ENCODE measurements around the gene POLR3B. TPM values are rescaled to one million over a fixed set of nuclear protein-coding genes. Genes with fewer than 3 reads are reported as not detected.

Gene POLR3B
- total and polyA plus RNA-seq, 2 donors (not counting 1 experiment from before 2014, with no cell fraction given): 9.9 to 13.6 TPM

- no peak overlapping the region for H3K27ac ChIP-seq (ENCODE audit: insufficient read depth, low read length)
- H3K4me3 ChIP-seq (replicated peaks in 1 of 4; ENCODE audit: control extremely low read depth in 1 of 4, insufficient read depth in 1 of 4, low read depth in 3 of 4, low read length in 4 of 4): no peak overlapping the region
These were observed 61.4 kb downstream of the POLR3B start for GRCh38 chr12:106418970-106419369.

GRCh38 chr12:106423291-106423690, 65.7 kb downstream of the POLR3B start:
- H3K9ac ChIP-seq (ENCODE audit: insufficient read depth, low read length): no peak overlapping the region
- TF ChIP-seq CTCF (conservative IDR thresholded peaks at IDR 0.05 in 1 of 2, IDR thresholded peaks at IDR 0.05 in 1 of 2; ENCODE audit: low read depth in 1 of 2, low read length in 2 of 2) (no peak), EZH2 (IDR thresholded peaks at IDR 0.05; ENCODE audit: low read length, missing control alignments) (no peak)
- H3K4me1 ChIP-seq (ENCODE audit: control insufficient read depth, extremely low read depth, insufficient read depth, low read length): peaks cover 6% of the 10 kb centered on the region
- no peaks in the 10 kb centered on the region for H4K20me1 ChIP-seq (ENCODE audit: control insufficient read depth, extremely low read depth, insufficient read depth, low read length)
- H3K27ac ChIP-seq (ENCODE audit: insufficient read depth, low read length): no peak overlapping the region
- no peak overlapping the region for H3K4me3 ChIP-seq (replicated peaks in 1 of 4; ENCODE audit: control extremely low read depth in 1 of 4, insufficient read depth in 1 of 4, low read depth in 3 of 4, low read length in 4 of 4)
- H3K27me3 ChIP-seq (ENCODE audit: control insufficient read depth, insufficient read depth, low read length): no peaks in the 10 kb centered on the region
- no peaks in the 10 kb centered on the region for H3K36me3 ChIP-seq (ENCODE audit: control insufficient read depth, insufficient read depth, low read length)
- DNase-seq (ENCODE audit: low read depth in 2 of 2): no peak
- no peak overlapping the region for H3K4me2 ChIP-seq (ENCODE audit: extremely low read depth, insufficient read depth, low read length)
- no peak overlapping the region for H2AFZ ChIP-seq (ENCODE audit: low read length)
- H3K9me3 ChIP-seq (ENCODE audit: control insufficient read depth, insufficient read depth, low read depth, low read length): no peaks in the 10 kb centered on the region
- no peaks in the 10 kb centered on the region for H3K79me2 ChIP-seq (ENCODE audit: control insufficient read depth, insufficient read depth, low read length)

More at GRCh38 chr12:106418970-106419369, 61.4 kb downstream of the POLR3B start:
- Histone ChIP-seq H3K4me1 (ENCODE audit: control insufficient read depth, extremely low read depth, insufficient read depth, low read length) (peaks cover 14% of the 10 kb centered on the region), H3K79me2 (ENCODE audit: control insufficient read depth, insufficient read depth, low read length) (no peaks in the 10 kb centered on the region), H4K20me1 (ENCODE audit: control insufficient read depth, extremely low read depth, insufficient read depth, low read length) (no peaks in the 10 kb centered on the region), H3K9me3 (ENCODE audit: control insufficient read depth, insufficient read depth, low read depth, low read length) (no peaks in the 10 kb centered on the region), H2AFZ (ENCODE audit: low read length) (no peak overlapping the region), H3K27me3 (ENCODE audit: control insufficient read depth, insufficient read depth, low read length) (no peaks in the 10 kb centered on the region), H3K4me2 (ENCODE audit: extremely low read depth, insufficient read depth, low read length) (peak overlapping the region; percentile 27), H3K9ac (ENCODE audit: insufficient read depth, low read length) (no peak overlapping the region), H3K36me3 (ENCODE audit: control insufficient read depth, insufficient read depth, low read length) (no peaks in the 10 kb centered on the region)
- TF ChIP-seq EZH2 (IDR thresholded peaks at IDR 0.05; ENCODE audit: low read length, missing control alignments) (no peak), CTCF (conservative IDR thresholded peaks at IDR 0.05 in 1 of 2, IDR thresholded peaks at IDR 0.05 in 1 of 2; ENCODE audit: low read depth in 1 of 2, low read length in 2 of 2) (no peak)
- DNase-seq (ENCODE audit: low read depth in 2 of 2): no peak

GRCh38 chr12:106425061-106425702, 67.6 kb downstream of the POLR3B start:
- Histone ChIP-seq H3K4me1 (ENCODE audit: control insufficient read depth, extremely low read depth, insufficient read depth, low read length) (no peaks in the 10 kb centered on the region), H3K27ac (ENCODE audit: insufficient read depth, low read length) (no peak overlapping the region), H4K20me1 (ENCODE audit: control insufficient read depth, extremely low read depth, insufficient read depth, low read length) (no peaks in the 10 kb centered on the region), H3K4me2 (ENCODE audit: extremely low read depth, insufficient read depth, low read length) (no peak overlapping the region), H3K9ac (ENCODE audit: insufficient read depth, low read length) (no peak overlapping the region), H3K9me3 (ENCODE audit: control insufficient read depth, insufficient read depth, low read depth, low read length) (no peaks in the 10 kb centered on the region), H3K79me2 (ENCODE audit: control insufficient read depth, insufficient read depth, low read length) (no peaks in the 10 kb centered on the region), H3K4me3 (replicated peaks in 1 of 4; ENCODE audit: control extremely low read depth in 1 of 4, insufficient read depth in 1 of 4, low read depth in 3 of 4, low read length in 4 of 4) (no peak overlapping the region), H3K36me3 (ENCODE audit: control insufficient read depth, insufficient read depth, low read length) (no peaks in the 10 kb centered on the region), H3K27me3 (ENCODE audit: control insufficient read depth, insufficient read depth, low read length) (no peaks in the 10 kb centered on the region), H2AFZ (ENCODE audit: low read length) (no peak overlapping the region)
- no peak for DNase-seq (ENCODE audit: low read depth in 2 of 2)
- TF ChIP-seq CTCF (conservative IDR thresholded peaks at IDR 0.05 in 1 of 2, IDR thresholded peaks at IDR 0.05 in 1 of 2; ENCODE audit: low read depth in 1 of 2, low read length in 2 of 2) (no peak), EZH2 (IDR thresholded peaks at IDR 0.05; ENCODE audit: low read length, missing control alignments) (no peak)
